HepG2 (cell line): ENCODE results near the gene GNG7. TPM values are rescaled to one million over a fixed set of nuclear protein-coding genes. Genes with fewer than 3 reads are reported as not detected.
A peak's percentile ranks its signal among the peaks of the same experiment; 100 is the strongest.

Experiments
- AGO1 ChIP-seq: fragments of 200-400 bp; formaldehyde crosslinking; IDR thresholded peaks from 2 replicates; pipeline ENCODE4 v1.6.1; 2017; ENCODE audit warnings: mild to moderate bottlenecking, low read depth, low read length, moderate library complexity; ENCODE audit not compliant: poor library complexity, severe bottlenecking
- ARNT ChIP-seq: fragments of 450-650 bp; IDR thresholded peaks from 2 replicates; pipeline ENCODE4 v1.6.1; 2017
- IKZF1 ChIP-seq: fragments of 450-650 bp; IDR thresholded peaks from 2 replicates; pipeline ENCODE4 v1.7.1; 2016
- KLF16 ChIP-seq, 2 experiments: sonication (generic) in 1 of 2; formaldehyde crosslinking in 1 of 2; IDR thresholded peaks; 2 replicates each; pipeline versions ENCODE4 v1.6.1 to v1.8.0; 2016 to 2023; ENCODE audit warnings: missing genetic modification reagents in 2 of 2, missing compliant biosample characterization in 1 of 2
- MBD4 ChIP-seq: IDR thresholded peaks from 2 replicates; pipeline ENCODE4 v1.6.1; 2012; ENCODE audit warnings: low read length, inconsistent platforms, borderline replicate concordance
- MIXL1 ChIP-seq: IDR thresholded peaks from 2 replicates; pipeline ENCODE4 v1.6.1; 2016
- NFIB ChIP-seq: sonication (generic); formaldehyde crosslinking; IDR thresholded peaks from 2 replicates; pipeline ENCODE4 v1.9.0; 2021; ENCODE audit warnings: missing genetic modification reagents, mild to moderate bottlenecking, borderline replicate concordance
- NKX3-1 ChIP-seq: sonication (generic); formaldehyde crosslinking; IDR thresholded peaks from 2 replicates; pipeline ENCODE4 v1.5.0; 2020; ENCODE audit warnings: missing genetic modification reagents
- PAWR ChIP-seq: sonication (generic); formaldehyde crosslinking; IDR thresholded peaks from 2 replicates; pipeline ENCODE4 v1.4.0; 2020; ENCODE audit warnings: missing genetic modification reagents, mild to moderate bottlenecking, borderline replicate concordance
- RFX1 ChIP-seq: fragments of 450-650 bp; IDR thresholded peaks from 2 replicates; pipeline ENCODE4 v1.6.1; 2017
- STAG1 ChIP-seq: sonication (generic); formaldehyde crosslinking; IDR thresholded peaks from 2 replicates; pipeline ENCODE4 v1.4.0; 2020; ENCODE audit warnings: missing genetic modification reagents
- THYN1 ChIP-seq: sonication (generic); formaldehyde crosslinking; IDR thresholded peaks from 2 replicates; pipeline ENCODE4 v1.8.1; 2023; ENCODE audit warnings: low read depth, mild to moderate bottlenecking, moderate library complexity, missing genetic modification reagents, borderline replicate concordance
- ZNF124 ChIP-seq: sonication (generic); formaldehyde crosslinking; IDR thresholded peaks from 2 replicates; pipeline ENCODE4 v1.4.0; 2020; ENCODE audit warnings: missing genetic modification reagents
- ZNF225 ChIP-seq: sonication (generic); formaldehyde crosslinking; IDR thresholded peaks from 2 replicates; pipeline ENCODE4 v1.4.0; 2020; ENCODE audit warnings: mild to moderate bottlenecking, missing genetic modification reagents
- ZNF589 ChIP-seq: sonication (generic); formaldehyde crosslinking; conservative IDR thresholded peaks from 2 replicates; pipeline ENCODE4 v1.8.0; 2022; ENCODE audit warnings: mild to moderate bottlenecking, moderate library complexity, missing genetic modification reagents
- ZNF724P ChIP-seq: sonication (generic); formaldehyde crosslinking; IDR thresholded peaks from 2 replicates; pipeline ENCODE4 v1.8.0; 2022; ENCODE audit warnings: missing genetic modification reagents, borderline replicate concordance
- ZZZ3 ChIP-seq: sonication (generic); formaldehyde crosslinking; IDR thresholded peaks from 2 replicates; pipeline ENCODE4 v1.4.0; 2020; ENCODE audit warnings: missing genetic modification reagents, mild to moderate bottlenecking, borderline replicate concordance
- polyA plus RNA-seq, 8 experiments: library from polyadenylated mRNA; depleted of rRNA in 3 of 8; stranded (reverse) in 7 of 8; unstranded in 1 of 8; fragments of >200 nt; fragmentation: Illumina TruSeq in 4 of 8; extraction: Trizol in 4 of 8; gene quantifications; 2 replicates each; pipeline versions ENCODE4 v1.2.1 to v1.2.3, GENCODE V29; 2011 to 2016; ENCODE audit warnings: low read depth in 4 of 8, missing spikeins in 1 of 8, mixed read lengths in 1 of 8; ENCODE audit not compliant: insufficient read depth in 1 of 8
- total RNA-seq, 5 experiments: library from RNA; depleted of rRNA; stranded (reverse); fragments of >200 nt; fragmentation: Illumina TruSeq; extraction: Trizol; gene quantifications; 2 replicates each; pipeline ENCODE4 v1.2.3, GENCODE V29; 2016; ENCODE audit warnings: low read depth in 1 of 5
- TF ChIP-seq, protein P1 (sequence below): sonication (generic); formaldehyde crosslinking; IDR thresholded peaks from 2 replicates; pipeline ENCODE4 v1.9.0; 2022; ENCODE audit warnings: missing genetic modification reagents, mild to moderate bottlenecking, borderline replicate concordance
- TF ChIP-seq, protein P2 (sequence below): sonication (generic); formaldehyde crosslinking; IDR thresholded peaks from 2 replicates; pipeline ENCODE4 v1.9.0; 2021; ENCODE audit warnings: missing genetic modification reagents, mild to moderate bottlenecking, borderline replicate concordance
- TF ChIP-seq, protein P3 (sequence below): sonication (generic); formaldehyde crosslinking; IDR thresholded peaks from 2 replicates; pipeline ENCODE4 v1.4.0; 2020; ENCODE audit warnings: missing genetic modification reagents, borderline replicate concordance
- TF ChIP-seq, protein P4 (sequence below), 2 experiments: IDR thresholded peaks; 2 replicates each; pipeline ENCODE4 v1.6.1; 2011 to 2012; ENCODE audit warnings: low read length in 2 of 2, borderline replicate concordance in 1 of 2, low read depth in 1 of 2, mild to moderate bottlenecking in 1 of 2, moderate library complexity in 1 of 2

Gene GNG7
- total and polyA plus RNA-seq, 2 of the 13 experiments (the other 11 are each of a cell fraction or from before 2014, with no cell fraction given) = 1.4 to 3.3 TPM

DNA sequence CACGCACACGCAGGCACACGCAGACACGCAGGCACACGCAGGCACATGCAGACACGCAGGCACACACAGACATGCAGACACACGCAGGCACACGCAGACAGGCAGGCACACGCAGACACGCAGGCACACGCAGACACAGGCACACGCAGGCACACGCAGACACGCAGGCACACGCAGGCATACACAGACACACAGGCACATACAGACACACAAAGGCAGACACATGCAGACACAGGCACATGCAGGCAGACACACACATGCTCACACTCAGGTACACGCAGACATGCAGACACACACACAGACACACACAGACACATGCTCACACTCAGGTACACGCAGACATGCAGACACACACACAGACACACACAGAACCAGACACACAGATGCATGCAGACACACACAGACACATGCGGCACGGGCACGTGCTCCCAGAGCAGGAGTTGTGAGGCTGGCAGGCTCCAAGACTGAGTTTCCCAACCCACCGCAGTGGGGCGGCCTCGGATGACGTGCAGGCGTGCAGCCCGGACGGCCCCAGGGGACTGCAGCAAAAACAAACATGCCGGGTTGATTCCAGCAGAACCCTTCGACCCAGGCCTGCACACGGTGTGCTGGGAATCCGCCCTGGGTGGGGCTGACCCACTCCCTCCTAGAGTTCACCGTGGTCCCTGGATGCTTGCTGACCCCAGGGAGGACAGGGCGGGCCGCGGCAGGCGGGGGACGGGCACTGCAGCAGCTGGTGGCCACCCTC, 126.6 kb downstream of the GNG7 start (continued):
- TF ChIP-seq ZNF225 (CRISPR knock-in tag) (0 out of 2 replicates have a peak, but pooled peaks have one; percentile 6), PAWR (0 out of 2 replicates have a peak, but pooled peaks have one; percentile 84), RFX1 (no peak), ZNF124 (no peak), NFIB (CRISPR knock-in tag) (no peak), MBD4 (no peak), ZNF589 (no peak; the same call in 1 of the 2 replicates), ZZZ3 (CRISPR knock-in tag) (peak; percentile 79), STAG1 (CRISPR knock-in tag) (peak; percentile 46), NKX3-1 (CRISPR knock-in tag) (no peak), AGO1 (no peak), KLF16 (CRISPR knock-in tag; IDR thresholded peaks at IDR 0.05) (0 out of 4 replicates have a peak, but pooled peaks of 1 of the 2 experiments have one; percentile 57), THYN1 (CRISPR knock-in tag) (no peak), ARNT (no peak), MIXL1 (CRISPR knock-in tag) (no peak), IKZF1 (peak; percentile 94; the same call in 1 of the 2 replicates), ZNF724P (CRISPR knock-in tag) (0 out of 2 replicates have a peak, but pooled peaks have one; percentile 68)
- TF ChIP-seq, protein P1, sequence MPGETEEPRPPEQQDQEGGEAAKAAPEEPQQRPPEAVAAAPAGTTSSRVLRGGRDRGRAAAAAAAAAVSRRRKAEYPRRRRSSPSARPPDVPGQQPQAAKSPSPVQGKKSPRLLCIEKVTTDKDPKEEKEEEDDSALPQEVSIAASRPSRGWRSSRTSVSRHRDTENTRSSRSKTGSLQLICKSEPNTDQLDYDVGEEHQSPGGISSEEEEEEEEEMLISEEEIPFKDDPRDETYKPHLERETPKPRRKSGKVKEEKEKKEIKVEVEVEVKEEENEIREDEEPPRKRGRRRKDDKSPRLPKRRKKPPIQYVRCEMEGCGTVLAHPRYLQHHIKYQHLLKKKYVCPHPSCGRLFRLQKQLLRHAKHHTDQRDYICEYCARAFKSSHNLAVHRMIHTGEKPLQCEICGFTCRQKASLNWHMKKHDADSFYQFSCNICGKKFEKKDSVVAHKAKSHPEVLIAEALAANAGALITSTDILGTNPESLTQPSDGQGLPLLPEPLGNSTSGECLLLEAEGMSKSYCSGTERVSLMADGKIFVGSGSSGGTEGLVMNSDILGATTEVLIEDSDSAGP (CRISPR knock-in tag) = peak; percentile 65; the same call in 1 of the 2 replicates
- TF ChIP-seq, protein P2, sequence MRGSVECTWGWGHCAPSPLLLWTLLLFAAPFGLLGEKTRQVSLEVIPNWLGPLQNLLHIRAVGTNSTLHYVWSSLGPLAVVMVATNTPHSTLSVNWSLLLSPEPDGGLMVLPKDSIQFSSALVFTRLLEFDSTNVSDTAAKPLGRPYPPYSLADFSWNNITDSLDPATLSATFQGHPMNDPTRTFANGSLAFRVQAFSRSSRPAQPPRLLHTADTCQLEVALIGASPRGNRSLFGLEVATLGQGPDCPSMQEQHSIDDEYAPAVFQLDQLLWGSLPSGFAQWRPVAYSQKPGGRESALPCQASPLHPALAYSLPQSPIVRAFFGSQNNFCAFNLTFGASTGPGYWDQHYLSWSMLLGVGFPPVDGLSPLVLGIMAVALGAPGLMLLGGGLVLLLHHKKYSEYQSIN (CRISPR knock-in tag) = no peak
- TF ChIP-seq, protein P3, sequence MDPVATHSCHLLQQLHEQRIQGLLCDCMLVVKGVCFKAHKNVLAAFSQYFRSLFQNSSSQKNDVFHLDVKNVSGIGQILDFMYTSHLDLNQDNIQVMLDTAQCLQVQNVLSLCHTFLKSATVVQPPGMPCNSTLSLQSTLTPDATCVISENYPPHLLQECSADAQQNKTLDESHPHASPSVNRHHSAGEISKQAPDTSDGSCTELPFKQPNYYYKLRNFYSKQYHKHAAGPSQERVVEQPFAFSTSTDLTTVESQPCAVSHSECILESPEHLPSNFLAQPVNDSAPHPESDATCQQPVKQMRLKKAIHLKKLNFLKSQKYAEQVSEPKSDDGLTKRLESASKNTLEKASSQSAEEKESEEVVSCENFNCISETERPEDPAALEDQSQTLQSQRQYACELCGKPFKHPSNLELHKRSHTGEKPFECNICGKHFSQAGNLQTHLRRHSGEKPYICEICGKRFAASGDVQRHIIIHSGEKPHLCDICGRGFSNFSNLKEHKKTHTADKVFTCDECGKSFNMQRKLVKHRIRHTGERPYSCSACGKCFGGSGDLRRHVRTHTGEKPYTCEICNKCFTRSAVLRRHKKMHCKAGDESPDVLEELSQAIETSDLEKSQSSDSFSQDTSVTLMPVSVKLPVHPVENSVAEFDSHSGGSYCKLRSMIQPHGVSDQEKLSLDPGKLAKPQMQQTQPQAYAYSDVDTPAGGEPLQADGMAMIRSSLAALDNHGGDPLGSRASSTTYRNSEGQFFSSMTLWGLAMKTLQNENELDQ = no peak
- TF ChIP-seq, protein P4, sequence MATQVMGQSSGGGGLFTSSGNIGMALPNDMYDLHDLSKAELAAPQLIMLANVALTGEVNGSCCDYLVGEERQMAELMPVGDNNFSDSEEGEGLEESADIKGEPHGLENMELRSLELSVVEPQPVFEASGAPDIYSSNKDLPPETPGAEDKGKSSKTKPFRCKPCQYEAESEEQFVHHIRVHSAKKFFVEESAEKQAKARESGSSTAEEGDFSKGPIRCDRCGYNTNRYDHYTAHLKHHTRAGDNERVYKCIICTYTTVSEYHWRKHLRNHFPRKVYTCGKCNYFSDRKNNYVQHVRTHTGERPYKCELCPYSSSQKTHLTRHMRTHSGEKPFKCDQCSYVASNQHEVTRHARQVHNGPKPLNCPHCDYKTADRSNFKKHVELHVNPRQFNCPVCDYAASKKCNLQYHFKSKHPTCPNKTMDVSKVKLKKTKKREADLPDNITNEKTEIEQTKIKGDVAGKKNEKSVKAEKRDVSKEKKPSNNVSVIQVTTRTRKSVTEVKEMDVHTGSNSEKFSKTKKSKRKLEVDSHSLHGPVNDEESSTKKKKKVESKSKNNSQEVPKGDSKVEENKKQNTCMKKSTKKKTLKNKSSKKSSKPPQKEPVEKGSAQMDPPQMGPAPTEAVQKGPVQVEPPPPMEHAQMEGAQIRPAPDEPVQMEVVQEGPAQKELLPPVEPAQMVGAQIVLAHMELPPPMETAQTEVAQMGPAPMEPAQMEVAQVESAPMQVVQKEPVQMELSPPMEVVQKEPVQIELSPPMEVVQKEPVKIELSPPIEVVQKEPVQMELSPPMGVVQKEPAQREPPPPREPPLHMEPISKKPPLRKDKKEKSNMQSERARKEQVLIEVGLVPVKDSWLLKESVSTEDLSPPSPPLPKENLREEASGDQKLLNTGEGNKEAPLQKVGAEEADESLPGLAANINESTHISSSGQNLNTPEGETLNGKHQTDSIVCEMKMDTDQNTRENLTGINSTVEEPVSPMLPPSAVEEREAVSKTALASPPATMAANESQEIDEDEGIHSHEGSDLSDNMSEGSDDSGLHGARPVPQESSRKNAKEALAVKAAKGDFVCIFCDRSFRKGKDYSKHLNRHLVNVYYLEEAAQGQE (IDR thresholded peaks at IDR 0.05; ENCODE audit: borderline replicate concordance in 1 of 2, low read depth in 1 of 2, low read length in 2 of 2) = no peak
